ENCODE results near the gene IGF2. TPM values are rescaled to one million over a fixed set of nuclear protein-coding genes. Genes with fewer than 3 reads are reported as not detected.

The IGF2 gene
- total and polyA plus RNA-seq, 3 donors from 2014 or later = 52.3 to 104 (median 69.8) TPM

DNA sequence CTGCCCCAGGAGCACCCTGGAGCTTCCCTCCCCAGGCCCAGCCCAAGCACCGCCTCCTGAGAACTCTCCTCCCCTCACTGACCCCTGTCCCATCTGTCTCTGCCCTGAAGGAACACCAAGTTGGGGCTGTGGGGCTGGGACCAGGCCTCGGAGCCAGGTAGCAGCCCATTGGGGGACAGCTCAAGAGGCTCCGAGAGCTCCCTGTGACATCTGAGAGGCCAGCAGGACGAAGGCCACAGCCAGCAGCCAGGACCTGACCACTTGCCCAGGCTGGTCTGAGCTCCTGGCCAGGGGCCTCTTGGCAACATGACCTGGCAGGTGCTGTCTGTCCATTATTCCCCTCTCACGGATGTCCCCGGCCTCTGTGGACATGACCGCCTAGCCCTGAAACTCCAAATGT lies 33.7 kb downstream of the IGF2 start:
- Histone ChIP-seq H3K4me3 (no peak overlapping the region), H3K4me1 (peaks cover 4% of the 10 kb centered on the region), H3K27ac (no peak overlapping the region), H3K9me3 (no peaks in the 10 kb centered on the region), H3K36me3 (ENCODE audit: low read depth, missing control alignments) (no peaks in the 10 kb centered on the region), H3K27me3 (no peaks in the 10 kb centered on the region)
- no peak for DNase-seq
- intact Hi-C loops (cut with DNase I; ENCODE audit: low total_unique reads) = no loop called here
- WGBS, 2 donors = 94 to 97% methylated on average over 4 to 7 of the region's 7 CpGs
- TF ChIP-seq, protein P1, sequence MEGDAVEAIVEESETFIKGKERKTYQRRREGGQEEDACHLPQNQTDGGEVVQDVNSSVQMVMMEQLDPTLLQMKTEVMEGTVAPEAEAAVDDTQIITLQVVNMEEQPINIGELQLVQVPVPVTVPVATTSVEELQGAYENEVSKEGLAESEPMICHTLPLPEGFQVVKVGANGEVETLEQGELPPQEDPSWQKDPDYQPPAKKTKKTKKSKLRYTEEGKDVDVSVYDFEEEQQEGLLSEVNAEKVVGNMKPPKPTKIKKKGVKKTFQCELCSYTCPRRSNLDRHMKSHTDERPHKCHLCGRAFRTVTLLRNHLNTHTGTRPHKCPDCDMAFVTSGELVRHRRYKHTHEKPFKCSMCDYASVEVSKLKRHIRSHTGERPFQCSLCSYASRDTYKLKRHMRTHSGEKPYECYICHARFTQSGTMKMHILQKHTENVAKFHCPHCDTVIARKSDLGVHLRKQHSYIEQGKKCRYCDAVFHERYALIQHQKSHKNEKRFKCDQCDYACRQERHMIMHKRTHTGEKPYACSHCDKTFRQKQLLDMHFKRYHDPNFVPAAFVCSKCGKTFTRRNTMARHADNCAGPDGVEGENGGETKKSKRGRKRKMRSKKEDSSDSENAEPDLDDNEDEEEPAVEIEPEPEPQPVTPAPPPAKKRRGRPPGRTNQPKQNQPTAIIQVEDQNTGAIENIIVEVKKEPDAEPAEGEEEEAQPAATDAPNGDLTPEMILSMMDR (IDR thresholded peaks at IDR 0.05) = no peak
- TF ChIP-seq POLR2A (IDR thresholded peaks at IDR 0.05) = no peak

DNA sequence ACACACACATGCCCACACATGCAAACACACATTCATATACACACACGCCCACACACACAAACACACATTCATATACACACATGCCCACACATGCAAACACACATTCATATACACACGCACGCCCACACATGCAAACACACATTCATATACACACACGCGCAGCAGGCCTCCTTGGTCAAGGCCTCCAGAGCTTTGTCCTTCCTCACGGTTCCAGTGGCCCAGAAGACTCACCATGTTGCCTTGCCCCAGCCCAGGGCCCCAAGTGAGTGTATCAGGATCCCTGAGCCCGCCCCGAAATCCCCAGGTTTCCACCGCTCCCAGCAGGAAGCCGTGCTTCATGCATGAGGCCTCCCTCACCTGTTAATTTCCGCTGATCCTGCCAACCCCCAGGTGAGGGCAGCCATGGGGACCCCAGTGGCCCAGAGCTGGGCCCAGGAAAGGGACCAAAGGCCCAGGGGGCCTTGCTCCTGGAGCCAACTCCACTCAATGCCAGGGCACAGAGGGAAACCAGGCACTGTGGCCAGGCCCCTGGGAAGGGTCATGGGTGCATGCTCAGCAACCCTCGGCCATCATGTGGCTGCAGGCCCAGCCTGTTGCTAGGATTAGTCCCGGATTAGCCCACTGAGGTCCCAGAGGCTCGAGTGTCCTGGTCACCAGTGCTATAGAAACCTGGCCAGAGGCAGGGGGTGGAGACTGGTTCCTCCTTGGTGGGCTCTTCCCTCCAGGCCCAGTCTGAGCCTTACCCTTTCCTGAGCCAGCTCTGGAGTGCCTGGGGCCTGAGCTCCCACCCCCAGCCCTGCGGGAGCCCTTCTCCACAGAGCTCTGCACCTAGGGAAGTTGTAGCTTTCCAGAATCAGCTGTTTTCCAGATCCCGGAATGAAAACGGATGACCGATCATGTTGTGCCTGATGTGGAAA lies 34.4 kb downstream of the IGF2 start:
- intact Hi-C loops (cut with DNase I; ENCODE audit: low total_unique reads) = no loop called here
- Histone ChIP-seq H3K27ac (no peak overlapping the region), H3K4me1 (peaks cover 8% of the 10 kb centered on the region), H3K27me3 (no peaks in the 10 kb centered on the region), H3K4me3 (no peak overlapping the region), H3K9me3 (no peaks in the 10 kb centered on the region), H3K36me3 (ENCODE audit: low read depth, missing control alignments) (no peaks in the 10 kb centered on the region)
- no peak for DNase-seq
- 93 to 98% methylated on average over 11 to 18 of the region's 18 CpGs for WGBS, 2 donors
- TF ChIP-seq, protein P1 (IDR thresholded peaks at IDR 0.05) = no peak
- no peak for TF ChIP-seq POLR2A (IDR thresholded peaks at IDR 0.05)

DNA sequence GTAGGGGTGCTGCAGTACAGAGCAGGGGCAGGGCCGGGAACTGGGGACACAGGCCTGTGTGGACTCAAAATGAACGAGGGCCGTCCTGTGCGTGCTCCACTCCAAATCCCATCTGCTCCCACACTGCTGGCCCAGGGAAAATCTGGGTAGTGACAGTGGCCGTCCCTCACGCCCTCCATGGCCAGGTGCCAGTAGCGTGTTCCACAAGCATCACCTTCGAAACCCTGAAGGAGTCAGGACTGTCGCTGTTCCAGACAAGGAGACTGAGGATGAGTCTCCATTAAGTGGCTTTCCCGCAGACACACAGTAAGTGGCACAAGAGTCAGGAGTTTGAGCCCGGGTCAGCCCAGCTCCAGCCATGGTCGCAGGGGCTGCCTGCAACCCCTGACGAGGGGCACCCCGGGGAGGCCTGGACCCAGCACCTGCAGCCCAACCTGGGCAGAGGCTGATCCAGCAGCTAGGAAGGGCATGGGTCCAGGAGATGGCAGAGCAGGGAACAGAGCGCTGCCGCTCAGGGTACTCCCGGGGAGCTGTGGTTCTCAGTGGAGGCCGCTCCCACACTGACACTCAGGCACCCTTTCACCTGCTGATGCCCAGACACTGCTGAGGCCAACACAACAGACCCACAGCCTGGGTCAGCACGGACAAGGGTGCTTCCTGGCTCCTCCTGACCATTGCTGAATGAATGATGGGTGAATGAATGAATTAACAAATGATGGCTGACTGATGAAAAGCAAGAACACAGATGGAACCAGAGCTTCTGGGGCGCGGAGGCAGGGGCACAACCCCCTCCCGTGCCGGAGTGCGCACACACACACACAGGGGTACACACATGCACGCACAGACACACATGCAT lies 35.3 kb downstream of the IGF2 start:
- intact Hi-C loops (cut with DNase I; ENCODE audit: low total_unique reads) = no loop called here
- Histone ChIP-seq H3K4me1 (peaks cover 9% of the 10 kb centered on the region), H3K36me3 (ENCODE audit: low read depth, missing control alignments) (no peaks in the 10 kb centered on the region), H3K27me3 (no peaks in the 10 kb centered on the region), H3K4me3 (no peak overlapping the region), H3K27ac (no peak overlapping the region), H3K9me3 (no peaks in the 10 kb centered on the region)
- DNase-seq = no peak
- TF ChIP-seq, protein P1 (IDR thresholded peaks at IDR 0.05) = no peak
- no peak for TF ChIP-seq POLR2A (IDR thresholded peaks at IDR 0.05)
- WGBS, 2 donors = 92 to 95% methylated on average over 21 to 25 of the region's 25 CpGs

DNA sequence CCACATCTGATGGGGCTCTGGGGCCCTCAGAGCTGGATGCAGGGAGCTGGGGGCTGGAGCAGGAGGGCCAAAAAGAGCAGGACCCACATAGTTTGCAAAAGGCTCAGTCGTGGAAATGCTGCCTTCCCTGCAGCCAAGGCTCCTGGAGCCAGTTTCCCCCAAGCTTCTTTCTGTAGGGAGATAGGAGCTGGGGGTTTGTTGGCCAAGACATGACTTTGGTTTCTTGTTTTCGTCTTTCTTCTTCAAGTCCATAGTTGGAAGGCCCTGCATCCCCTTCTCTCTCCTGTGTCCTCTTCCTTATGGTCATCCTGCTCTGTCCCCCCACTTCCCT lies 36.3 kb downstream of the IGF2 start:
- intact Hi-C loops (cut with DNase I; ENCODE audit: low total_unique reads) = no loop called here
- H3K36me3 ChIP-seq (ENCODE audit: low read depth, missing control alignments) = no peaks in the 10 kb centered on the region
- no peak for TF ChIP-seq POLR2A (IDR thresholded peaks at IDR 0.05)
- TF ChIP-seq, protein P1 (IDR thresholded peaks at IDR 0.05) = no peak
- 90 to 94% methylated on average over 2 of the region's 2 CpGs for WGBS, 2 donors
- H3K9me3 ChIP-seq = no peaks in the 10 kb centered on the region
- H3K4me1 ChIP-seq = peaks cover 9% of the 10 kb centered on the region
- no peak overlapping the region for H3K27ac ChIP-seq
- no peak overlapping the region for H3K4me3 ChIP-seq
- no peaks in the 10 kb centered on the region for H3K27me3 ChIP-seq
- no peak for DNase-seq

Measured in testis (tissue), 3 donors.